Fibroblast of pulmonary artery (primary cell): ENCODE results near the gene ARHGAP23.
"Not testable (repeated sequence)": the region's sequence is repeated elsewhere in the genome, so short reads cannot be mapped to it uniquely, and the experiment has no call there.

Experiments
- DNase-seq: peaks from one replicate; pipeline ENCODE4 v3.0.0-alpha.2; 2010; ENCODE audit warnings: low read depth
- H3K4me3 ChIP-seq: replicated peaks from 2 replicates; pipeline ENCODE4 v1.5.1; 2011; ENCODE audit warnings: low read depth, mild to moderate bottlenecking, control low read depth, low read length, moderate library complexity
- CTCF ChIP-seq: IDR thresholded peaks from 2 replicates; pipeline ENCODE4 v1.5.1; 2011; ENCODE audit warnings: mild to moderate bottlenecking, control low read depth, low read length, inconsistent platforms; ENCODE audit errors: missing control alignments

Gene ARHGAP23

GRCh38 chr17:38434178-38434665 lies 6.0 kb downstream of the ARHGAP23 start:
- TF ChIP-seq CTCF = no peak
- DNase-seq = no peak
- H3K4me3 ChIP-seq = no peak overlapping the region

- no peak for DNase-seq
- TF ChIP-seq CTCF = no peak
- no peak overlapping the region for H3K4me3 ChIP-seq
Measured at GRCh38 chr17:38435795-38436194, 7.5 kb downstream of the ARHGAP23 start.

GRCh38 chr17:38436386-38436785 lies 8.1 kb downstream of the ARHGAP23 start:
- TF ChIP-seq CTCF = no peak
- DNase-seq = no peak
- no peak overlapping the region for H3K4me3 ChIP-seq

GRCh38 chr17:38437313-38437712 lies 9.0 kb downstream of the ARHGAP23 start:
- H3K4me3 ChIP-seq, DNase-seq: not testable (repeated sequence)

GRCh38 chr17:38439436-38439835 lies 11.2 kb downstream of the ARHGAP23 start:
- TF ChIP-seq CTCF = no peak
- DNase-seq = no peak

GRCh38 chr17:38440614-38441397 lies 12.5 kb downstream of the ARHGAP23 start:
- no peak for DNase-seq
- TF ChIP-seq CTCF = no peak

More at GRCh38 chr17:38439436-38439835, 11.2 kb downstream of the ARHGAP23 start:
- H3K4me3 ChIP-seq = no peak overlapping the region

GRCh38 chr17:38441429-38442061 lies 13.3 kb downstream of the ARHGAP23 start:
- no peak overlapping the region for H3K4me3 ChIP-seq
- no peak for TF ChIP-seq CTCF
- DNase-seq = no peak

More at GRCh38 chr17:38440614-38441397, 12.5 kb downstream of the ARHGAP23 start:
- no peak overlapping the region for H3K4me3 ChIP-seq
